GM18505 (cell line): ENCODE data around the gene MRFAP1.
"Not testable (repeated sequence)": the region's sequence is repeated elsewhere in the genome, so short reads cannot be mapped to it uniquely, and the experiment has no call there.

Experiments used
- ATAC-seq: cut with Tn5 transposase; IDR thresholded peaks from one replicate; pipeline ENCODE4 v1.9.1; 2021; ENCODE audit not compliant: unreplicated experiment
- POLR2A ChIP-seq: IDR thresholded peaks from 4 replicates; pipeline ENCODE4 v1.6.1; 2011; ENCODE audit warnings: borderline replicate concordance; ENCODE audit not compliant: insufficient read depth, insufficient read length; ENCODE audit errors: extremely low read depth

Gene MRFAP1

GRCh38 chr4:6619116-6619465, 21.4 kb upstream of the MRFAP1 start:
- ATAC-seq = no peak
- no peak for TF ChIP-seq POLR2A

- no peak for ATAC-seq
- no peak for TF ChIP-seq POLR2A
These were observed 20.8 kb upstream of the MRFAP1 start for GRCh38 chr4:6619466-6620255.

GRCh38 chr4:6620296-6620695, 20.2 kb upstream of the MRFAP1 start:
- ATAC-seq = no peak
- TF ChIP-seq POLR2A = no peak

- TF ChIP-seq POLR2A = no peak
- ATAC-seq = no peak
These were observed 19.5 kb upstream of the MRFAP1 start for GRCh38 chr4:6620891-6621555.

GRCh38 chr4:6621556-6621927, 18.9 kb upstream of the MRFAP1 start:
- no peak for ATAC-seq
- TF ChIP-seq POLR2A = no peak

GRCh38 chr4:6622744-6623143, 17.7 kb upstream of the MRFAP1 start:
- no peak for TF ChIP-seq POLR2A
- ATAC-seq = no peak

- no peak for TF ChIP-seq POLR2A
- ATAC-seq = no peak
These were observed 15.2 kb upstream of the MRFAP1 start for GRCh38 chr4:6625256-6625655.

GRCh38 chr4:6626066-6626465, 14.4 kb upstream of the MRFAP1 start:
- ATAC-seq = no peak
- no peak for TF ChIP-seq POLR2A

- TF ChIP-seq POLR2A = no peak
- no peak for ATAC-seq
These were observed 12.7 kb upstream of the MRFAP1 start for GRCh38 chr4:6627832-6628231.

GRCh38 chr4:6628484-6628883, 12.0 kb upstream of the MRFAP1 start:
- ATAC-seq = not testable (repeated sequence)

- ATAC-seq = no peak
These were observed 8.4 kb upstream of the MRFAP1 start for GRCh38 chr4:6632125-6632524.

GRCh38 chr4:6633091-6633906, 7.2 kb upstream of the MRFAP1 start:
- ATAC-seq = no peak
- no peak for TF ChIP-seq POLR2A

More at GRCh38 chr4:6632125-6632524, 8.4 kb upstream of the MRFAP1 start:
- no peak for TF ChIP-seq POLR2A

GRCh38 chr4:6634746-6635145, 5.7 kb upstream of the MRFAP1 start:
- TF ChIP-seq POLR2A = no peak
- no peak for ATAC-seq
